SKM-1 (cell line): ENCODE measurements around the gene RBBP6.
"Not testable (repeated sequence)": the region's sequence is repeated elsewhere in the genome, so short reads cannot be mapped to it uniquely, and the experiment has no call there.

ENCODE experiments used
- DNase-seq: peaks from one replicate; lab custom pipeline; 2025; ENCODE audit not compliant: unreplicated experiment; lab: John Stamatoyannopoulos, UW

Gene RBBP6

GRCh38 chr16:24539295-24539849 lies at the start of gene RBBP6:
Gene RBBP6, plus strand, starts transcription at chr16:24539566. Its CDS starts 1,061 bp downstream, at chr16:24540627.
- DNase-seq, result peak; percentile 87

- no peak for DNase-seq
Observed at GRCh38 chr16:24490866-24491265, 48.5 kb upstream of the RBBP6 start.

GRCh38 chr16:24491731-24492130 lies 47.6 kb upstream of the RBBP6 start:
- no peak for DNase-seq

- no peak for DNase-seq
Observed at GRCh38 chr16:24493821-24494220, 45.5 kb upstream of the RBBP6 start.

GRCh38 chr16:24495207-24495606 lies 44.2 kb upstream of the RBBP6 start:
- DNase-seq, result not testable (repeated sequence)

- DNase-seq, result no peak
Observed at GRCh38 chr16:24497440-24497839, 41.9 kb upstream of the RBBP6 start.

- DNase-seq, result peak; percentile 3
Observed at GRCh38 chr16:24499193-24499814, 40.1 kb upstream of the RBBP6 start.

GRCh38 chr16:24504472-24505345 lies 34.7 kb upstream of the RBBP6 start:
- DNase-seq, result peak; percentile 45

GRCh38 chr16:24505959-24506358 lies 33.4 kb upstream of the RBBP6 start:
- DNase-seq, result no peak

- DNase-seq, result no peak
Observed at GRCh38 chr16:24507959-24508480, 31.3 kb upstream of the RBBP6 start.

- DNase-seq, result no peak
Observed at GRCh38 chr16:24508614-24509013, 30.8 kb upstream of the RBBP6 start.

GRCh38 chr16:24509536-24509935 lies 29.8 kb upstream of the RBBP6 start:
- no peak for DNase-seq

- no peak for DNase-seq
Observed at GRCh38 chr16:24511174-24511573, 28.2 kb upstream of the RBBP6 start.

- no peak for DNase-seq
Observed at GRCh38 chr16:24511792-24512191, 27.6 kb upstream of the RBBP6 start.

- DNase-seq, result no peak
Observed at GRCh38 chr16:24514096-24514495, 25.3 kb upstream of the RBBP6 start.

GRCh38 chr16:24515186-24515585 lies 24.2 kb upstream of the RBBP6 start:
- no peak for DNase-seq

GRCh38 chr16:24516900-24517669 lies 22.3 kb upstream of the RBBP6 start:
- DNase-seq, result peak; percentile 63

- no peak for DNase-seq
Observed at GRCh38 chr16:24518498-24518897, 20.9 kb upstream of the RBBP6 start.

GRCh38 chr16:24520983-24521382 lies 18.4 kb upstream of the RBBP6 start:
- DNase-seq, result no peak

- no peak for DNase-seq
Observed at GRCh38 chr16:24522751-24523150, 16.6 kb upstream of the RBBP6 start.

GRCh38 chr16:24523569-24523968 lies 15.8 kb upstream of the RBBP6 start:
- no peak for DNase-seq
